ENCODE data around the gene WDHD1. TPM values are rescaled to one million over a fixed set of nuclear protein-coding genes. Genes with fewer than 3 reads are reported as not detected.
"Not testable (repeated sequence)": the region's sequence is repeated elsewhere in the genome, so short reads cannot be mapped to it uniquely, and the experiment has no call there.

WDHD1 gene
- polyA plus RNA-seq, 1 donor (not counting 4 experiments of a cell fraction or from before 2014, with no cell fraction given), result 13.0 TPM

DNA sequence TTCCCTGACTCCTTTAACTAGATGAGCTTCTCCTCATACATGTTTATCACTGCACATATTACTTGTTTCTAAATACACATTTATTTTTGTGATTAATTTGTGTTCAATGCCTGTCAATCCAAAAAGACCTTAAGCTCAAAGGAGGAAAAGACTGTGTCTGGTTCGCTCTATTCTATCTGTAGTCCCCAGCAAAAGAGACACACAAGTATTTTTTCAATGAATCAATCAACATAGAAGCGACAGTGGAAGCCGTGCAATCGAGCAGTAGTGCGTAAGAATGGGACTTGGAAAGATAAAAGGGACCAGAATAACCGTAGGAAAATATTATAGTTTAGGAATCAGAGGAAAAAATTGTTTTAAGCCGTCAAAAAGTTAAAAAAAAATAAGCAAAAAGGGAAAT lies 951 bp downstream of the WDHD1 start:
- Histone ChIP-seq H3K27ac (ENCODE audit: control insufficient read depth, insufficient read depth, low read length) (peak overlapping the region; percentile 96), H3K9ac (ENCODE audit: control insufficient read depth, extremely low read depth, insufficient read depth, low read length) (peak overlapping the region; percentile 96), H3K27me3 (ENCODE audit: control insufficient read depth, extremely low read depth, insufficient read depth, low read length) (no peaks in the 10 kb centered on the region), H3K4me3 (ENCODE audit: control insufficient read depth in 2 of 3, extremely low read depth in 1 of 3, insufficient read depth in 2 of 3, low read depth in 1 of 3, low read length in 3 of 3) (peak overlapping the region; percentile 81 to 98 (median 86)), H3K79me2 (ENCODE audit: control insufficient read depth, insufficient read depth, low read length) (peaks cover 63% of the 10 kb centered on the region), H2AFZ (ENCODE audit: control insufficient read depth, low read length) (peak overlapping the region; percentile 99), H3K9me1 (ENCODE audit: control insufficient read depth, extremely low read depth, insufficient read depth, low read length) (peaks cover 2% of the 10 kb centered on the region), H3K36me3 (ENCODE audit: control insufficient read depth in 2 of 2, extremely low read depth in 1 of 2, insufficient read depth in 2 of 2, low read length in 2 of 2) (no peaks in the 10 kb centered on the region), H3K4me1 (ENCODE audit: control insufficient read depth, extremely low read depth, insufficient read depth, low read length) (peaks cover 19% of the 10 kb centered on the region), H3K4me2 (ENCODE audit: control insufficient read depth, extremely low read depth, insufficient read depth, low read depth, low read length) (peak overlapping the region; percentile 97), H4K20me1 (ENCODE audit: control insufficient read depth, extremely low read depth, insufficient read depth, low read length) (no peaks in the 10 kb centered on the region), H3K9me3 (ENCODE audit: control insufficient read depth, low read depth, low read length) (no peaks in the 10 kb centered on the region)
- FAIRE-seq (no peak), DNase-seq (ENCODE audit: low read depth, low spot score) (no peak)
- dilution Hi-C loops (cut with MboI; ENCODE audit: extremely low pct_ligation_motif_present, low sequenced_read_pairs), result no loop called here
- TF ChIP-seq CTCF (optimal IDR thresholded peaks at IDR 0.05 in 1 of 3, IDR thresholded peaks at IDR 0.05 in 1 of 3, conservative IDR thresholded peaks at IDR 0.05 in 1 of 3; ENCODE audit: extremely low read depth in 1 of 3, insufficient read depth in 2 of 3, low read length in 3 of 3) (no peak), EZH2 (IDR thresholded peaks at IDR 0.05; ENCODE audit: low read length) (no peak)

GRCh38 chr14:55024365-55024764 lies 2.5 kb downstream of the WDHD1 start:
- H3K4me2 ChIP-seq (ENCODE audit: control insufficient read depth, extremely low read depth, insufficient read depth, low read depth, low read length); H2AFZ ChIP-seq (ENCODE audit: control insufficient read depth, low read length); DNase-seq (ENCODE audit: low read depth, low spot score); H4K20me1 ChIP-seq (ENCODE audit: control insufficient read depth, extremely low read depth, insufficient read depth, low read length); H3K9ac ChIP-seq (ENCODE audit: control insufficient read depth, extremely low read depth, insufficient read depth, low read length); H3K27me3 ChIP-seq (ENCODE audit: control insufficient read depth, extremely low read depth, insufficient read depth, low read length); FAIRE-seq; dilution Hi-C loops (cut with MboI; ENCODE audit: extremely low pct_ligation_motif_present, low sequenced_read_pairs); H3K9me1 ChIP-seq (ENCODE audit: control insufficient read depth, extremely low read depth, insufficient read depth, low read length); H3K36me3 ChIP-seq (ENCODE audit: control insufficient read depth in 2 of 2, extremely low read depth in 1 of 2, insufficient read depth in 2 of 2, low read length in 2 of 2); H3K9me3 ChIP-seq (ENCODE audit: control insufficient read depth, low read depth, low read length); H3K4me3 ChIP-seq (ENCODE audit: control insufficient read depth in 2 of 3, extremely low read depth in 1 of 3, insufficient read depth in 2 of 3, low read depth in 1 of 3, low read length in 3 of 3); H3K27ac ChIP-seq (ENCODE audit: control insufficient read depth, insufficient read depth, low read length): not testable (repeated sequence)
- H3K79me2 ChIP-seq (ENCODE audit: control insufficient read depth, insufficient read depth, low read length), result peaks cover 51% of the 10 kb centered on the region
- H3K4me1 ChIP-seq (ENCODE audit: control insufficient read depth, extremely low read depth, insufficient read depth, low read length), result peaks cover 18% of the 10 kb centered on the region

GRCh38 chr14:55019968-55020554 lies 6.8 kb downstream of the WDHD1 start:
- peak; percentile 32 for FAIRE-seq
- Histone ChIP-seq H3K36me3 (ENCODE audit: control insufficient read depth in 2 of 2, extremely low read depth in 1 of 2, insufficient read depth in 2 of 2, low read length in 2 of 2) (peaks cover 0 to 4% of the 10 kb centered on the region in 2 experiments), H3K27ac (ENCODE audit: control insufficient read depth, insufficient read depth, low read length) (no peak overlapping the region), H3K4me3 (ENCODE audit: control insufficient read depth in 2 of 3, extremely low read depth in 1 of 3, insufficient read depth in 2 of 3, low read depth in 1 of 3, low read length in 3 of 3) (no peak overlapping the region), H3K4me2 (ENCODE audit: control insufficient read depth, extremely low read depth, insufficient read depth, low read depth, low read length) (no peak overlapping the region), H3K4me1 (ENCODE audit: control insufficient read depth, extremely low read depth, insufficient read depth, low read length) (no peaks in the 10 kb centered on the region), H3K27me3 (ENCODE audit: control insufficient read depth, extremely low read depth, insufficient read depth, low read length) (no peaks in the 10 kb centered on the region), H3K9ac (ENCODE audit: control insufficient read depth, extremely low read depth, insufficient read depth, low read length) (no peak overlapping the region), H3K9me1 (ENCODE audit: control insufficient read depth, extremely low read depth, insufficient read depth, low read length) (no peaks in the 10 kb centered on the region), H3K79me2 (ENCODE audit: control insufficient read depth, insufficient read depth, low read length) (peaks cover 13% of the 10 kb centered on the region), H4K20me1 (ENCODE audit: control insufficient read depth, extremely low read depth, insufficient read depth, low read length) (no peaks in the 10 kb centered on the region), H3K9me3 (ENCODE audit: control insufficient read depth, low read depth, low read length) (no peaks in the 10 kb centered on the region), H2AFZ (ENCODE audit: control insufficient read depth, low read length) (no peak overlapping the region)
- dilution Hi-C loops (cut with MboI; ENCODE audit: extremely low pct_ligation_motif_present, low sequenced_read_pairs), result no loop called here
- no peak for DNase-seq (ENCODE audit: low read depth, low spot score)
- TF ChIP-seq EZH2 (IDR thresholded peaks at IDR 0.05; ENCODE audit: low read length), result no peak
- TF ChIP-seq CTCF (optimal IDR thresholded peaks at IDR 0.05 in 1 of 3, IDR thresholded peaks at IDR 0.05 in 1 of 3, conservative IDR thresholded peaks at IDR 0.05 in 1 of 3; ENCODE audit: extremely low read depth in 1 of 3, insufficient read depth in 2 of 3, low read length in 3 of 3), result no peak
